GM19467 (cell line): Measurements from ENCODE around the gene DHRS3.
"Not testable (repeated sequence)": the region's sequence is repeated elsewhere in the genome, so short reads cannot be mapped to it uniquely, and the experiment has no call there.

Source experiments
- ATAC-seq: cut with Tn5 transposase; IDR thresholded peaks from one replicate; pipeline ENCODE4 v1.9.1; 2021; ENCODE audit warnings: mild to moderate bottlenecking, moderate library complexity; ENCODE audit not compliant: unreplicated experiment

DHRS3 gene

DNA sequence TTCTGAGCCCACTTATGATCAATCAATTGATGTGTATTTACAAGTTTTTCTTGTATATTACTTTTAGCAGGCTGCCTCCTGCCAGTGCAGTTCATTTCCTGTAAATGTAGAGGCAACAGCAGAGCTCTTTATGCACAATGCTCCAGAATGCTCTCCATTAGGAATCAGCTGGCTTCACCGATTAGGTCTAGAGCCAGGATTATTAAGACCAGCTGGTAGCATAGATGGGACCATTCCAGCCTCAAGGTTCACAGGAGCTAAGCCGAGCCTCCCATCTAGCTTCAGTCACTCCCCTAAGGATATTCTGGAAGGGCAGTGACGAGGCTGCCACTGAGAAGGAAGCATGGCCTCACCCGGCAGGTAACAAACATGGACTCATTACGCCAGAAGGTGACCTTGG lies 36.8 kb downstream of the DHRS3 start:
- ATAC-seq: no peak

DNA sequence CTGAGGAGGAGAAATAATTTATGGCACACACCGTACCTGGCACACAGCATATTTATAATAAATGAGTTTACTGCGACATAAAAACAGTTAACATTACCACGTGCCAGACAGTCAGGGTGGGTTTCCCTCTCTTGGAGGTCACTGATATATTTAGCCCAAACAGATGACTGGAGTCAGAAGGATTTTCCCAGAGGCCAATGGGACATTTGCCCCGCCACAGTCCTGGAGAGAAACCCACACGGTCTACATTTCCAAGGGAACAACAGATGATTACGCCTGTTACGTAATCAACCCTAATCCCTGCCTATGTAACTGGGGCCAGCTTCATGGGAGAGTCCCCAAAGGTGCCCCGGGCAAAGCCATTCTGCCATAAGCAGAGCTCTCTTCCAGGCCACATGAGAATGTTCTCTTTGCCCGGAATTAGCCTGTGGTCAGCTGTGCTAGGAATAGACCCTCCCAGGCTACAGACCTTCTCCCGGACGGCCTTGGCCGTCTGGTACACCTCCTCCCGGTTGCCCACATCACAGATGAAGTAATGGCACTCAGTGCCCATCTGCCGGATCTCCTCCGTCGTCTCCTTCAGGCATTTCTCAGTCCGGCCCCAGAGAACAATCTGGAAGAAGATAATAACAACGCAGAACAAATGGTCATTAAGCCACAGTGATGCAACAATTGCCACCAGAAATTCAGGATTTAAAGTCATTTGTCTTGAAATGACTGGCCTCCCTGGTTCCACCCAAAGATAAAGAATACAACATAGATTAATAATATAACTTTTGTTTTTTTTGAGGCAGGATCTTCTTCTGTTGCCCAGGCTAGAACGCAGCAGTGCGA lies 37.7 kb downstream of the DHRS3 start:
- no peak for ATAC-seq

DNA sequence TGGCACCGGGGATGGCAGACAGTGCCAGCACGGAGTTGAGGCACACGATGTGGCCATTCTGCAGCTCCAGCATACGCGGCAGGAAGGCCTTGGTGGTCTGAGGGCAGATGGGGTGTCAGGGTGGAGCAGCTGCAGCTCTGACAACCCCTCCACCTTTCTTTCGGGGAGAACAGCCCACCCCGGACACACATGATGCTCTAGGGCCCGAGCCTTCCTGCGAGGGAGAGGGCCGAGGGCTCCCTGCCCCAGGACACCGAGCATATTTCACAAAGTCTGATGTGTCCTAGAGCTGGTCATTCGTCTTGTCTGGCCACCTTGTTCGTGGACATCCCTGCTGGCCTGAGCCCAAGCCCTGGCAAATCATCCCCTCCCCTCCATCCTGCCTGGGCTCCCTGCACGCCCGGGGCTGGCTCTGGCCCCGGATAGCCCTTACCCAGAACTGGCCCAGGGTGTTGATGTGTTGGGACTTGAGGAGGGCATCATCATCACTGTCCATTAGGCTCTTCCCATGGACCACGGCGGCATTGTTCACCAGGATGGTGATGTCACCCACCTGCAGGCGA lies 39.1 kb downstream of the DHRS3 start:
- no peak for ATAC-seq

DNA sequence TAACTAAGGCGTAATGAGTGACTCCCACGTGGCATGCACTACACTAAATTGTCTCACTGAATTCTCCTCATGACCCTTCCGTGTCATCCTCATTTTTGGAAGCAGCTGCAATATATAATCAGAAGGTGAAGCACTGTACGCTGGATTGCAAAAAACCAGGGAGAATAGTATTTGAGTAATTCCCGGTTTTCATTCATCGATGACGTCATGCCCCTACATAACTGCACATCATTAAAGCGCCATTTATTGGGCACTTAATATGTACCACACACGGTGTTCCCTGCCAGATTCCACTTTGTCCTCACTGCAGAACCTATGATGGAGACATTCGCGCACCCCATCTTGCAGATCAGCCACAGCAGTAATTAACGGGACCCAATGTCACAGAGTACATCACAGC lies 41.0 kb downstream of the DHRS3 start:
- ATAC-seq: no peak

- no peak for ATAC-seq
These were observed 43.3 kb downstream of the DHRS3 start for GRCh38 chr1:12574757-12575139.

DNA sequence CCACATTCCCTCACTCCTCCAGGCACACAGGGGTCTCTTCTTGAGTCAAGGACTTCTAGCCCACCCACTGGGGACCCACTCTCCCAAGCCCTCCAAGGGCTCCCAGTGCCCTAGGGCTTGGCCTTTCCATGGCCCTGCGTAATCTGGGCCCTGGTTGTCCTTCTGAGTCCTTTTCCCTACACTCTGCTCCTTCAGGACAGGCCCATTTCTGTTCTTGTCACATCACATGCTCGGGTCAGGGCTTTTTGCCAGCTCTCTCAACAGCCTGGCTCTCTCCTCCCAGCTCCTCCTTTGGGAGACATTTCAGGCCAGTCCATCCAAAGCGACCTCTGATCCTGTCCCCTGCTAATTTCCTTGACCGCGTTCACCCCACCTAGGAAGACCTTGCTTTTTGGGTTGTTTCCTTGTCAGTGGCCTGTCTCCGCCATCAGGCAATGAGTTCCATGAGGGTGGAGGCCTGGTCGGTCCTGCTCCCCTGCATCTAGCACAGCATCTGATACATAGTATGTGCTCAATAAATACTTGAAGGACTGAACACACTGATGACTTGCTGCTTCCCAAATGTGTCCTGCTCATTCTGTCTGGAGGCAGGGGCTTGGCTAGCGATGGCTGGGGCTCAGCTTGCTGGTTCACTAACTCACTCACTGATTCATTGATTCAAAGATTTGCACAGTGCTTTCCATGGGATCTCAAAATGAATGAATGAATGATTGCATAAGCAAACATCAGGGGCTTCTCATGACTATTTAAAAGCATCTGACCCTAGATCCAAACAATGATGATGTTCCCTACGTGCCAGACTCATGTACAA lies 44.8 kb downstream of the DHRS3 start:
- ATAC-seq: no peak

GRCh38 chr1:12572522-12572921 lies 45.5 kb downstream of the DHRS3 start:
- no peak for ATAC-seq

DNA sequence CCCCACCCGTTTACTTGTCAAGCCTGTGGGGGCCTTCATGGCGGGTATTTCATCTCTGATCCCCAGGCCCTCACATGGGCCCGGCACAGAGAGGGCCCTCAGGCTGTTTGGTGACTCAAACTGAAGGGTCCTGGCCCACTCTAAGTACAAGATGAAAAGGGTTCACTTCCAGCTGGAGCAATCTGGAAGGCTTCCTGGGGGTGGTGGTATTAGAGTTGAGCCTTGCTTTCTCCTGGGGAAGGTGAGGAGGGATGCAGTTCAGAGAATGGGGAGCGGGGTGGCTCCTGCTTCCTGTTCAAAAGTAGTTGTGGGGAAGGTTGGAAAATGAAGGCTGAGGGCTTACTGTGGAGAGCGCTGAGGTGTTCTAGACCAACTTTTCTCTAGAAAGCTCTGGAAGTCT lies 47.7 kb downstream of the DHRS3 start:
- no peak for ATAC-seq

DNA sequence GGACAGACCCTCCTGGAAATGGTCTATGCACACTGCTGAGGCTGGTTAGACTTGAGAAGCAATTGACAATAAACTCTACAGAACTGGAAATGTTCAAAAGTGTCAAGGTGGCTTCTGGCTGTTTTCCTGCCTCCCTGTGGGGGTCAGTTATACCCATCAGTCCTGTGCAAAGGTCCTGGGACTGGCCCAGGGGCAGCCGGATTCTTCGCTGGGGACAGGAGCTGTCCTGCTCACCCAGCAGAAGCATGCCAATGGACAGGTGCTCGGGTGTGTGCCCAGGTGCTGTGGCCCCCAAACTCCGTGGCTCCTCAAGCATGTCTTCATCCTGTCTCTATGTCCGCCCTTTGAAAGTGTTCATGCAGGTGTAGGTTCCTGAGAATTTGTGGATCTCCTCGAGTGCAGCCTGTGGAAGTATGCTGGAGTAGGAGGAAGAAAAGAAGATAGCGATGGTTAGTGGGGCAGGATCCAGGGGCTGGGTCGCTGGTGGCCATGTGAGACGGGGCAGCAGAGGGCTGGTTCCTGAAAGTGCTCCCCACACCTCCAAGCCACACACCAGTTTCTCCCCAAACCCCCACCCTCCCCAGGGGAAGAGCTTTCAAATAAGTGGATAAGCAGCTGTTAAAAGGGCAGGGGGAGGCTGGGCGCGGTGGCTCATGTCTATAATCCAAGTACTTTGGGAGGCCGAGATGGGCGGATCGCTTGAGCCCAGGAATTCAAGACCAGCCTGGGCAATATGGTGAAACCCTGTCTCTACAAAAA lies 49.8 kb downstream of the DHRS3 start:
- no peak for ATAC-seq

GRCh38 chr1:12567288-12567819 lies 50.7 kb downstream of the DHRS3 start:
- no peak for ATAC-seq

DNA sequence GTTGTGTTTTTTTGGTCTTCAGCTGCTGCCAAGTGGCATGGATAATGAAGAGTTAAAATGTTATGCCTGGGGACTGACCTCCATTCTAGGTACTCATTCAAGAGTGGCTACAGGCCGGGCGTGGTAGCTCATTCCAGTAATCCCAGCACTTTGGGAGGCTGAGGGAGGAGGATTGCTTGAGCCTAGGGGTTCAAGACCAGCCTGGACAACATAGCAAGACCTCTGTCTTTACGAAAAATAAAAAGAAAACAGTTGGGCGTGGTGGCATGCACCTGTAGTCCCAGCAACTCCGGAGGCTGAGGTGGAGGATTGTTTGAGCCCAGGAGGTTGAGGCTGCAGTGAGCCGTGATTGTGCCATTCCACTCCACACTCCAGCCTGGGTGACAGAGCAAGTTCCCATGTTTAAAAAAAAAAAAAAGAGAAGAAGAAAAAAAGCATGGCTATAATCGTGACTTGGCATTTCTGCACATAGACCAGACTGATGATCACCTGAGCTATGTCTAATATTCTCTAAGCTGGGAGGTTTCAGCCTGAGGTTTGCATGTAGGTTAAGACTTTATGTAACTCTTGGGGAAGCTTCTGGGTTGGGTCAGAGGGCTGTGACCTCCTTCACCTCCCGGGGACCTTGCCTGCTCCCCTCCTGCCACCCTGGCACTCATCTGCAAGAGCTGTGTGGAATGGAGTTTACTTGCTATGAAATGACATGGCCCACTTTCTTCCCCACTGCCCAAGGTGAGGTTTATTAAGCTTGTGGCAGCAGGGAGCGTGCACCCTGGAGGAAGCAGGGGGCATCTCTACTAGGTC lies 51.3 kb downstream of the DHRS3 start:
- no peak for ATAC-seq

DNA sequence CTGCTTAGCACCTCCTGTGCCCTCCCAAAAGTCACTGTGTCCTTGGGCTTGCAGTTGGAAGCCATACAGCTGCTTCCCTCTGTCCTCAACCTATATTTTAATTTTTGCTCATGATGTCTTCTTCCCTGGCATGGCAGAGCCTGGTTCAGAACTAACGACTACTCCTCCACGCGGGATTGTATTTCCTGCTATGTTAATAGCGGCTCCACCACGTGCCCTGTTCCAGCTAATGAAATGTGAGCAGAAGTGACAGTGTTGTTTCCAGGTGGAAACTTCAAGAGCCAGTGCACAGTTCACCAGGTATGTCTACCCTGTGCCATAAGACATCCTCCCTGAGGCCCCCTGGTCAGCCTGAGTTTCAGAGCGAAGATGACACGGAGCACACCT lies 52.1 kb downstream of the DHRS3 start:
- no peak for ATAC-seq

DNA sequence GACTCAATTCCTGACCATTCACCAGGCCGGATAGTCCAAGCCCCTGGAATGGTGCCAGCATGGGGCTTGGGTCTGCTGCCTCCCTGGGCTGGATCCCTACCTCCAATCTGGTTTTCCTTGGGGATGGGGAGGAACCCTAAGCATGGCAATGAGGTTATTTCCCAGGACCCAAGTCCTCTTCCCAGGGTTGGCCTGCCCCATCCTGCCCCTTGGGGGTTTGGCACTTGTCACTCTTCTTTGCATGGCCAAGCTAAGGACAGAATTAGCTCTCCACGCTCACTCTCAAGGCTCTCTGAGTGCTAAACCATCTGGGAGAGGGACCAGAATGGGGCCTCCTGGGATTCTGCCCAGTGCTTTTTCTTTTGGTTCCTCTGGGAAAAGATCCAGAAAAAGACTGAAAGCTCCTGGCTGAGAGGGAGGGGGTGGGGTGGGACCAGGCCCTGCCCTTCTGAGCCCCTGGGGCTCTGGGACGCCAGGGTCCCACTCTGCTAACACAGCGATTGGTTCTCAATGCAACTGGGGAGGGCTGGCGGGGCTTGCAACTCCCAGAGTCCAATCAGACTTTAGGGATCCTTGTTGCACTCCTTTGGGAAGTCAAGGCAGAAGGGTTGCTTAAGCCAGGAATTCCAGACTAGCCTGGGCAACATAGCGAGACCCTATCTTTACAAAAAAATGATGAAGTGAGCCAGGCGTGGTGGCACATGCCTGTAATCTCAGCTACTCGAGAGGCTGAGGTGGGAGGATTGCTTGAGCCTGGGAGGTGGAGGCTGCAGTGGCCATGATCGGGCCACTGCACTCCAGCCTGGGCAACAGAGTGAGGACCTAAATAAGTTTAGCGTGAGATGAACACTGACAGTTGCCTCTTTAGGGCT lies 52.7 kb downstream of the DHRS3 start:
- no peak for ATAC-seq

GRCh38 chr1:12564251-12564650 lies 53.8 kb downstream of the DHRS3 start:
- ATAC-seq: not testable (repeated sequence)

DNA sequence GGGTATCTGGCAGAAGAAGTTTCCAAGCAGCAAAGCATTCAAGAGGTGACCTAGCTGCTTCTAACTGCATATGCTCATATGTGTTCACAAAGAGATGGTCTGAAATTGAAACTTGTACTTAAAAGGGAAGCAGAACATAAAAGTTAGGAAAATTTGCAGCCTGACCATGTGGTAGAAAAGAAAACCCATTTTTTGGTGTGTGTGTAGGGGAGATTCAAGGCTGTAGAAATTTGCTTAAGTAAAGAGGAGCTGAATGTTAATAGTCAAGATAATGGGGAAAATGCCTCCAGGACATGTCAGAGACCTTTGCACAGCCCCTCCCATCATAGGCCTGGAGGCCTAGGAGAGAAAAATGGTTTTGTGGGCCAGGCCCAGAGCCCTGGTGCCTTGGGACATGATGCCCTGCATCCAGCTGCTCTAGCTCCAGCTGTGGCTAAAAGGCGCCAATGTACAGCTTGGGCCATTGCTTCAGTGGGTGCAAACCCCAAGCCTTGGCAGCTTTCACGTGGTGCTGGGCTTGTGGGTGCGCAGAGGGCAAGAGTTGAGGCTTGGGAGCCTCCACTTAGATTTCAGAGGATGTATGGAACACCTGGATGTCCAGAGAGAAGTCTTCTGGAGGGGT lies 54.9 kb downstream of the DHRS3 start:
- ATAC-seq: no peak

DNA sequence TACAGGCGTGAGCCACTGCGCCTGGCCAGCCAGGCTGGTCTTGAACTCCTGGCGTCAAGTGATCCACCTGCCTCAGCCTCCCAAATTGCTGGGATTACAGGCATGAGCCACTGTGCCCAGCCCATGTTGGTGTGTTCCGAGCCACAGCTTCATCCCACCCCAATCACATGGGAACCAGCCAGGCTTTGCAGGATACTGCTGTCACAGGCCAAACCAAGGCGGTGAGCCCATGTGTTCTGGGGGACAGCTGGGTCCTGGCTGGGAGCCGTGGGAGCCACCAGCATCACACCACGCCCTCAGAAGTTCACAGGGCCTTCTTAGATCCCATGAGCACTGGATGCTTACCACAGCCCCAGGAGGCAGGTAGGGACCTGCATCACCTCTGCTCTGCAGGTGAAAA lies 56.9 kb downstream of the DHRS3 start:
- no peak for ATAC-seq

DNA sequence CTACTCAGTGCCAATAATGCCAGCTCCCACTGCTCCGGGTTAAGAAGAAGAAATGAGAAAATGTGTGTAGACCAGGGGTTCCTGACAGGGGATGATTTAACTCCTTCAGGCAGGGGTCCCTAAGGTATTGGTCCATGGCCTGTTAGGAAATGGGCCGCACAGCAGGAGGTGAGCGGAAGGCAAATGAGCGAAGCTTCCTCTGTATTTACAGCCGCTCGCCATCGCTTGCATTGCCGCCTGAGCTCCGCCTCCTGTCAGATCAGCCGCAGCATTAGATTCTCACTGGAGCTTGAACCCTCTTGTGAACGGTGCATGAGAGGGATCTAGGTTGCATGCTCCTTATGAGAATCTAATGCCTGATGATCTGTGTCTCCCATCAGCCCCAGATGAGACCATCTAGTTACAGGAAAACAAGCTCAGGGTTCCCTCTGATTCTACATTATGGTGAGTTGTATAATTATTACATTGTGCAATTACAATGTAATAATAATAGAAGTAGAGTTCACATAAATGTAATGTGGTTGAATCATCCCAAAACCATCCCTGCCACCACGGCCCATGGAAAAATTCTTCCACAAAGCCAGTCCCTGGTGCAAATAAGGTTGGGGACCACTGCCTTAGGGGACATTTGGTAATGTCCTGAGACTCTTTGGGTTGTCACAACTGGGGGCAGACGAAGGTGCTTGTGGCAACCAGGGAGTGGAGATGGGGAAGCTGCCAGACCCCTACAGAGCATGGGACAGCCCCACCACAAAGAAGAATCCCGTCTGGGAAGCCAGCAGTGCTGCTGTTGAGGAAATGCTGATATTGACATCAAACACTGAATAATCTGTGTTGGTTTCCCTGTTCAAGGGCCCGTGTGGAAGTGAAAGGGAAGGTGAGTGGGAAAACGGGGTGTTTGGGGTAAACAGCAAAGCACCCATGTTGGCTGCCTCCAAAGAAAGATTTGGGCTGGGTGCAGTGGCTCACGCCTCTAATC lies 60.8 kb downstream of the DHRS3 start:
- no peak for ATAC-seq
